Calu3 (cell line): ENCODE results near the gene COG1. TPM values are rescaled to one million over a fixed set of nuclear protein-coding genes. Genes with fewer than 3 reads are reported as not detected.

Source experiments
- BruUV-seq: library from RNA; stranded (reverse); fragments of 400-500 nt; replicated peaks from 2 replicates; lab custom pipeline; 2021; lab: Mats Ljungman, UMichigan
- CTCF ChIA-PET: fragments of 300-600 bp; sonication (Branson Sonifier 250); formaldehyde crosslinking; loops from one replicate; lab custom pipeline; 2022; ENCODE audit warnings: antibody characterized with exemption; lab: Charles Lee
- DNase-seq: peaks from one replicate; pipeline ENCODE4 v3.0.0; 2022
- H3K27ac Mint-ChIP-seq: one replicate; pipeline ENCODE4 v1.8.0; 2022; ENCODE audit warnings: mixed read lengths; ENCODE audit not compliant: unreplicated experiment
- H3K27me3 Mint-ChIP-seq: one replicate; pipeline ENCODE4 v1.8.0; 2022; ENCODE audit warnings: mixed read lengths; ENCODE audit not compliant: unreplicated experiment
- H3K36me3 Mint-ChIP-seq: one replicate; pipeline ENCODE4 v1.8.0; 2022; ENCODE audit warnings: mild to moderate bottlenecking, moderate library complexity, mixed read lengths; ENCODE audit not compliant: insufficient read depth, unreplicated experiment
- H3K4me1 Mint-ChIP-seq: one replicate; pipeline ENCODE4 v1.8.0; 2022; ENCODE audit warnings: mild to moderate bottlenecking, low read depth, mixed read lengths; ENCODE audit not compliant: unreplicated experiment
- H3K4me3 Mint-ChIP-seq: one replicate; pipeline ENCODE4 v1.8.0; 2022; ENCODE audit warnings: mild to moderate bottlenecking, low read depth, moderate library complexity, mixed read lengths; ENCODE audit not compliant: unreplicated experiment
- H3K9me3 Mint-ChIP-seq: one replicate; pipeline ENCODE4 v1.8.0; 2022; ENCODE audit warnings: low read depth, mixed read lengths; ENCODE audit not compliant: unreplicated experiment
- intact Hi-C: fragments of 100-400 bp; cut with micrococcal nuclease; formaldehyde crosslinking; loops from one replicate; pipeline ENCODE4 v1.10.0; 2022; ENCODE audit not compliant: unreplicated experiment
- total RNA-seq: library from RNA; stranded (reverse); gene quantifications from 2 replicates; pipeline ENCODE4 v1.2.3, GENCODE V29; 2022
- TF ChIP-seq, protein P1 (sequence below): fragments of 200-600 bp; IDR thresholded peaks from one replicate; pipeline ENCODE4 v1.8.0; 2022; ENCODE audit warnings: antibody characterized with exemption; ENCODE audit not compliant: unreplicated experiment

Gene COG1
- total RNA-seq, 1 experiment from 2014 or later: 37.7 TPM

DNA sequence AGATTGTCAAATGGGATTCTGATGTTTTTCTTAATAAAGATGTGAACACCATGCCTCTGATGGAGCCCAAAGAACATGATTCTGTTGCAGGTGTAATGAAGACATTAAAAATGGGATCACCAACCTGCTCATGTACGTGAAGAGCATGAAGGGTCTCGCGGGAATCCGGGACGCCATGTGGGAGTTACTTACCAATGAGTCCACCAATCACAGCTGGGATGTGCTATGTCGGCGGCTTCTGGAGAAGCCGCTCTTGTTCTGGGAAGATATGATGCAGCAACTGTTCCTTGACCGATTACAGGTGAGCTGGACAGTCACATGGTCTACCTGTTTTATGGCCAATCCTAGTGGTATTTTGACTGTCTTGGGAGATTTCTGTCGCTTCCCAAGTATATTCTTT lies 7.6 kb downstream of the COG1 start:
- H3K36me3 Mint-ChIP-seq: peaks cover 86% of the 10 kb centered on the region
- H3K9me3 Mint-ChIP-seq: no peaks in the 10 kb centered on the region
- peaks cover 23% of the 10 kb centered on the region for H3K4me1 Mint-ChIP-seq
- no peak overlapping the region for H3K4me3 Mint-ChIP-seq
- intact Hi-C loops: no loop called here
- no peak overlapping the region for H3K27ac Mint-ChIP-seq
- CTCF ChIA-PET: no interaction called here
- no peaks in the 10 kb centered on the region for H3K27me3 Mint-ChIP-seq
- no peak for DNase-seq
- BruUV-seq: no TSS peak
- TF ChIP-seq, protein P1, sequence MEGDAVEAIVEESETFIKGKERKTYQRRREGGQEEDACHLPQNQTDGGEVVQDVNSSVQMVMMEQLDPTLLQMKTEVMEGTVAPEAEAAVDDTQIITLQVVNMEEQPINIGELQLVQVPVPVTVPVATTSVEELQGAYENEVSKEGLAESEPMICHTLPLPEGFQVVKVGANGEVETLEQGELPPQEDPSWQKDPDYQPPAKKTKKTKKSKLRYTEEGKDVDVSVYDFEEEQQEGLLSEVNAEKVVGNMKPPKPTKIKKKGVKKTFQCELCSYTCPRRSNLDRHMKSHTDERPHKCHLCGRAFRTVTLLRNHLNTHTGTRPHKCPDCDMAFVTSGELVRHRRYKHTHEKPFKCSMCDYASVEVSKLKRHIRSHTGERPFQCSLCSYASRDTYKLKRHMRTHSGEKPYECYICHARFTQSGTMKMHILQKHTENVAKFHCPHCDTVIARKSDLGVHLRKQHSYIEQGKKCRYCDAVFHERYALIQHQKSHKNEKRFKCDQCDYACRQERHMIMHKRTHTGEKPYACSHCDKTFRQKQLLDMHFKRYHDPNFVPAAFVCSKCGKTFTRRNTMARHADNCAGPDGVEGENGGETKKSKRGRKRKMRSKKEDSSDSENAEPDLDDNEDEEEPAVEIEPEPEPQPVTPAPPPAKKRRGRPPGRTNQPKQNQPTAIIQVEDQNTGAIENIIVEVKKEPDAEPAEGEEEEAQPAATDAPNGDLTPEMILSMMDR: no peak

DNA sequence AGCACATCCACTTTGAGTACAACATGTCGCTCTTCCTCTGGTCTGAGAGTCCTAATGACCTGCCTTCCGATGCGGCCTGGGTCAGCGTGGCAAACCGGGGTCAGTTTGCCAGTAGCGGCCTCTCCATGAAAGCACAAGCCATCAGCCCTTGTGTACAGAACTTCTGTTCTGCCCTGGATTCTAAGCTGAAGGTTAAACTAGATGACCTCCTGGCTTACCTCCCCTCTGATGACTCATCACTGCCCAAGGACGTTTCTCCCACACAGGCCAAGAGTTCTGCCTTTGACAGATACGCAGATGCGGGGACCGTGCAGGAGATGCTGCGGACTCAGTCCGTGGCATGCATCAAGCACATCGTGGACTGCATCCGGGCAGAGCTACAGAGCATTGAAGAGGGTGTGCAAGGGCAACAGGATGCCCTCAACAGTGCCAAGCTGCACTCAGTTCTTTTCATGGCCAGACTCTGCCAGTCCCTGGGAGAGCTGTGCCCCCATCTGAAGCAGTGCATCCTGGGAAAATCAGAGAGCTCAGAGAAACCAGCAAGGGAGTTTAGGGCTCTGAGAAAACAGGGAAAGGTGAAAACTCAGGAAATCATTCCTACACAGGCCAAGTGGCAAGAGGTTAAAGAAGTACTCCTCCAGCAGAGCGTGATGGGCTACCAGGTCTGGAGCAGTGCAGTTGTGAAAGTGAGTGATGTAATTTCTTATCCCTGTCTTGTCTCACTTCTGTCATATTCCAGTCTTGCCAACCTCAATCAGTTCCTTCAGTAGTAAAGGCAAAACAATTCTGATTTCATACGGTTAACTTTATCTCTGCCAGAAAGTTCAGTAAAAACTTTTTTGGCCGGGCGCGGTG lies 8.6 kb downstream of the COG1 start:
- no TSS peak for BruUV-seq
- CTCF ChIA-PET: interaction anchor here (2.9 kb wide), 1 partner anchor 474 kb away, joined by 7 read pairs; no protein-coding TSS in a partner anchor
- Mint-ChIP-seq H3K27me3 (no peaks in the 10 kb centered on the region), H3K27ac (no peak overlapping the region), H3K4me1 (peaks cover 23% of the 10 kb centered on the region), H3K9me3 (no peaks in the 10 kb centered on the region), H3K36me3 (peaks cover 82% of the 10 kb centered on the region), H3K4me3 (no peak overlapping the region)
- TF ChIP-seq, protein P1: no peak
- DNase-seq: no peak
- intact Hi-C loops: no loop called here

DNA sequence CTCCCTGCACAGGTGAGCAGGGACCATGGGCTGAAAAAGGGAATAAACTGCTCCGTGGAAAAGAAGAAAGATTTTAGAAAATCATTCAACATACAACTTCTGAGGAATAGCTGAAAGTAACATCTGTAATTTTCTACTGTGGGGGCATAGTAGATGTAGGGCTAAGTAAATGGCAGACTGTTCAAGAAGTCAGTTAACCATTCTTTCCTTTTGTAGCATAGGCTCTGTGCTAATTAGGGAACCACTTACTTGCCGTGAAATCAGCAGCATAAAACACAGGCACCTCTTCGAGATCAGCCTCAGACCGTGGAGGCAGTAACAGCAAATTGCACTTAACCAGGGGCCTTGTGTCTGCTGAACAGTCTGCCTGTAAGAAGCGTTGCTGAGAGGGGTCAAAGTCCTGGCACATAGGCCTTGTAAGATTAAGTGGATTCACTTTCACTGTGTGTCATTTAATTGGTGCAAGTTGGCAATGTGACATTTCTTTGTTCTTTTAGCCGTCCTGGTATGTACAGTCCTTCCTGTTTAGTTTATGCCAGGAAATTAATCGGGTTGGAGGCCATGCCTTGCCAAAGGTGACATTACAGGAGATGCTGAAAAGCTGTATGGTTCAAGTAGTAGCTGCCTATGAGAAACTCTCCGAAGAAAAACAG lies 10.4 kb downstream of the COG1 start:
- Mint-ChIP-seq H3K4me1 (peaks cover 23% of the 10 kb centered on the region), H3K4me3 (peak overlapping the region; percentile 17), H3K9me3 (no peaks in the 10 kb centered on the region), H3K27ac (peak overlapping the region; percentile 33), H3K27me3 (no peaks in the 10 kb centered on the region), H3K36me3 (peaks cover 78% of the 10 kb centered on the region)
- DNase-seq: peak; percentile 49
- CTCF ChIA-PET: interaction anchor here (2.9 kb wide), 1 partner anchor 475 kb away, joined by 7 read pairs; no protein-coding TSS in a partner anchor
- intact Hi-C loops: no loop called here
- no TSS peak for BruUV-seq
- TF ChIP-seq, protein P1: no peak

DNA sequence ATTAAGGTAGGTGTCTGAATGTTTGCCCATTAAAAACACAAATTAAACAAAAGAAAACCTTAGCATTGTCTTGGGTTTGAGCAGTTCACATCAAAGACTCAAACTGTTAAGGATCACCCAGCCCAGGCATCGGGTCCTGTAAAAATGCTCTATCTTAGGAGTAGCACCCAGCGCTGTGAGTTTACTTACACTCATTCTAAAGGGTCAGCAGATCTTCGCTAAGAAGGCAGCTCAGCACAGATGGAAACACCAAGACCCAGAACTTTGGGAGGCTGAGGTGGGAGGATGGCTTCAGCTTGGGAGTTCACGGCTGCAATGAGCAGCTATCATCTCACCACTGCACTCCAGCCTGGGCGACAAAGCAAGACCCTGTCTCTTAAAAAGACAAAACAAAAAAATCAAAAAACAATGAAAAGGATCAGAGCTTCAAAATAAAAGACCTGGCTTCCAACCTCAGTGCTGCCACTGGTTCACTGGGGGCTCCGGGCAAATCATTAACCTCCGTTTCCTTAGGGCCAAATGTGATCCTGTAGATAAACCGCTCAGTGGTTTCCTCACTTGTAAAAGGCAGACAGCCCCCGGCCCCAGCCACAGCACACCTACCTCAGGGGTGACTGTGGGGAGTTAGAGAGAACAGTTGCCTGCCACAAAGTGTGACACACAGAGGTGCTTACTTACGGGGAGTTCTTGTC lies 11.1 kb downstream of the COG1 start:
- Mint-ChIP-seq H3K4me1 (peaks cover 23% of the 10 kb centered on the region), H3K27ac (peak overlapping the region; percentile 33), H3K36me3 (peaks cover 78% of the 10 kb centered on the region), H3K9me3 (no peaks in the 10 kb centered on the region), H3K27me3 (no peaks in the 10 kb centered on the region), H3K4me3 (peak overlapping the region; percentile 17)
- DNase-seq: no peak
- BruUV-seq: TSS peak; percentile 4
- TF ChIP-seq, protein P1: no peak
- intact Hi-C loops: no loop called here
- CTCF ChIA-PET: interaction anchor here (2.9 kb wide), 1 partner anchor 476 kb away, joined by 7 read pairs; no protein-coding TSS in a partner anchor
